A549 (cell line): ENCODE results near the gene STEAP1. TPM values are rescaled to one million over a fixed set of nuclear protein-coding genes. Genes with fewer than 3 reads are reported as not detected.

Source experiments
- ATAC-seq, 2 experiments: fragments of 200-7000 bp in 1 of 2; fragments of >200 bp in 1 of 2; cut with Nextera tagmentation in 1 of 2; cut with Tn5 transposase in 1 of 2; 3 replicates each; pipeline versions ENCODE4 v1.8.0 to v1.9.1; 2018 to 2020; ENCODE audit warnings: mild to moderate bottlenecking in 1 of 2, moderate library complexity in 1 of 2
- CTCF ChIA-PET: fragments of 300-600 bp; sonication (Branson Sonifier 250); formaldehyde crosslinking; extraction: SDS; loops from one replicate; lab custom pipeline; 2021; ENCODE audit warnings: antibody characterized with exemption, inconsistent platforms; lab: Yijun Ruan, JAX
- POLR2A ChIA-PET: fragments of 350-600 bp; formaldehyde crosslinking; extraction: SDS; loops from one replicate; lab custom pipeline; 2021; ENCODE audit warnings: antibody characterized with exemption, inconsistent platforms; lab: Yijun Ruan, JAX
- DNase-seq, 2 experiments: peaks; one replicate each; pipeline versions ENCODE4 v3.0.0 to v3.0.0-alpha.2; 2011 to 2016; ENCODE audit warnings: low read depth in 1 of 2, low spot score in 1 of 2
- FAIRE-seq: peaks from 2 replicates; lab custom pipeline; 2011; peaks lifted over from hg19 to GRCh38; lab: Jason Lieb, UNC
- H3K27ac ChIP-seq, 2 experiments: fragments of >200 bp; sonication (Bioruptor Twin); formaldehyde crosslinking; 3 replicates each; pipeline ENCODE4 v1.5.1; 2016 to 2017
- H3K4me1 ChIP-seq: fragments of >200 bp; sonication (Bioruptor Twin); formaldehyde crosslinking; 3 replicates; pipeline ENCODE4 v1.6.1; 2016
- H3K4me2 ChIP-seq: fragments of >200 bp; sonication (Bioruptor Twin); formaldehyde crosslinking; 3 replicates; pipeline ENCODE4 v1.6.1; 2016
- H3K4me3 ChIP-seq: fragments of >200 bp; sonication (Bioruptor Twin); formaldehyde crosslinking; 3 replicates; pipeline ENCODE4 v1.5.1; 2016
- H3K9me3 ChIP-seq: fragments of >200 bp; sonication (Bioruptor Twin); formaldehyde crosslinking; 3 replicates; pipeline ENCODE4 v1.6.1; 2016
- EP300 ChIP-seq, 2 experiments: fragments of >200 bp; sonication (Bioruptor Twin); formaldehyde crosslinking; IDR thresholded peaks; 2 replicates in 1 of 2; 3 replicates in 1 of 2; pipeline ENCODE4 v1.6.1; 2016 to 2017
- FOXS1 ChIP-seq: fragments of 250-450 bp; sonication (Bioruptor Pico); IDR thresholded peaks from 2 replicates; pipeline ENCODE4 v1.5.0; 2020; ENCODE audit warnings: mild to moderate bottlenecking, moderate library complexity
- JUN ChIP-seq, 2 experiments: fragments of >200 bp; sonication (Bioruptor Twin); formaldehyde crosslinking; IDR thresholded peaks; 2 replicates in 1 of 2; 3 replicates in 1 of 2; pipeline ENCODE4 v1.6.1; 2016 to 2017
- KDM5A ChIP-seq: fragments of 200-600 bp; sonication (generic); IDR thresholded peaks from 2 replicates; pipeline ENCODE4 v1.6.1; 2016; ENCODE audit warnings: antibody characterized with exemption, mild to moderate bottlenecking
- MAX ChIP-seq: IDR thresholded peaks from 2 replicates; pipeline ENCODE4 v1.6.1; 2012
- NR3C1 ChIP-seq: fragments of >200 bp; sonication (Bioruptor Twin); formaldehyde crosslinking; IDR thresholded peaks from 3 replicates; pipeline ENCODE4 v1.6.1; 2017
- POLR2A ChIP-seq: IDR thresholded peaks from 2 replicates; pipeline ENCODE4 v1.6.1; 2012; ENCODE audit warnings: mild to moderate bottlenecking, low read length
- WGBS: methylation state at CpG from one replicate; pipeline ENCODE4 v1.1.6; 2017; ENCODE audit errors: missing lambda C conversion rate; 5-methylcytosine and 5-hydroxymethylcytosine counted together
- polyA plus RNA-seq, 4 experiments: library from polyadenylated mRNA; depleted of rRNA in 3 of 4; stranded (reverse); fragments of >200 nt; fragmentation: RNase III in 1 of 4; extraction: RNeasy Plus Mini Kit Qiagen cat#74134 plus additional on column Dnase treatment in 1 of 4; gene quantifications; 2 replicates in 3 of 4; 3 replicates in 1 of 4; pipeline ENCODE4 v1.2.3, GENCODE V29; 2011 to 2017
- TF ChIP-seq, protein P1 (sequence below): fragments of >200 bp; sonication (Bioruptor Twin); formaldehyde crosslinking; IDR thresholded peaks from 3 replicates; pipeline ENCODE4 v1.6.1; 2016
- TF ChIP-seq, protein P2 (sequence below): fragments of 250-450 bp; sonication (Bioruptor Pico); IDR thresholded peaks from 2 replicates; pipeline ENCODE4 v1.5.0; 2021; ENCODE audit warnings: mild to moderate bottlenecking, moderate library complexity, borderline replicate concordance

Gene STEAP1
- polyA plus RNA-seq, 2 of the 4 experiments (the other 2 are of a cell fraction): 15.7 to 81.3 TPM

DNA sequence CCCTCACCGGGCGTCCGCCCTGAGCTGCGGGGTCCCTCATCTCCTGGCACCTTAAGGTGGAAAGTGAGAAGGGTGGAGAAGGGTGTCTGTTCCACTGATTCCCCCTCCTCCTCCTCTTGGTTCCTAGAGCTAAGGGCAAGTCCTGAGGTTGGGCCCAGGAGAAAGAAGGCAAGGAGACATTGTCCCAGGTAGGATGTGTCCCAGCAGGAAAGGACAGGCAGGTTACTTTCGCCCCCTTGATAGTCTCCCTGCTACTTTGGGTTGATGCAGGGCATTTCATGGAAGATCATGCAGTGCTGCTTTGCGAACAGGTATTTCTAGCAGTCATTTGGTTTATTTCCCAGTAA, 57.9 kb downstream of the STEAP1 start:
- ChIA-PET CTCF (interaction anchor here (0.7 to 3.3 kb wide), 23 partner anchors 8 to 216 kb away, joined by 3 to 38 read pairs (median 8); partner anchors contain the start of genes CFAP69 and STEAP1), POLR2A (interaction anchor here (0.5 to 2.0 kb wide), 9 partner anchors 21 to 266 kb away, joined by 3 to 20 read pairs (median 4); partner anchors contain the start of gene STEAP1)
- no peak for TF ChIP-seq EP300 (IDR thresholded peaks at IDR 0.05)
- no peak for TF ChIP-seq POLR2A
- TF ChIP-seq FOXS1 (CRISPR knock-in tag): no peak
- TF ChIP-seq KDM5A: no peak
- TF ChIP-seq NR3C1: no peak
- Histone ChIP-seq H3K9me3 (no peaks in the 10 kb centered on the region), H3K4me1 (peaks cover 13% of the 10 kb centered on the region; the same call in 1 of the 3 replicates), H3K4me2 (peak overlapping the region; percentile 83), H3K4me3 (peak overlapping the region; percentile 74), H3K27ac (peak overlapping the region; percentile 95 to 97)
- DNase-seq (peak; percentile 25 to 31), ATAC-seq (peak in 1 of 2 experiments; percentile 61; a peak in 4 of 6 replicates), FAIRE-seq (peak; percentile 13)
- WGBS: 8% methylated on average over 6 of the region's 6 CpGs

GRCh38 chr7:90213521-90213920, 59.3 kb downstream of the STEAP1 start:
- no peak for DNase-seq
- TF ChIP-seq JUN (IDR thresholded peaks at IDR 0.05) (no peak), MAX (no peak)
- TF ChIP-seq, protein P1, sequence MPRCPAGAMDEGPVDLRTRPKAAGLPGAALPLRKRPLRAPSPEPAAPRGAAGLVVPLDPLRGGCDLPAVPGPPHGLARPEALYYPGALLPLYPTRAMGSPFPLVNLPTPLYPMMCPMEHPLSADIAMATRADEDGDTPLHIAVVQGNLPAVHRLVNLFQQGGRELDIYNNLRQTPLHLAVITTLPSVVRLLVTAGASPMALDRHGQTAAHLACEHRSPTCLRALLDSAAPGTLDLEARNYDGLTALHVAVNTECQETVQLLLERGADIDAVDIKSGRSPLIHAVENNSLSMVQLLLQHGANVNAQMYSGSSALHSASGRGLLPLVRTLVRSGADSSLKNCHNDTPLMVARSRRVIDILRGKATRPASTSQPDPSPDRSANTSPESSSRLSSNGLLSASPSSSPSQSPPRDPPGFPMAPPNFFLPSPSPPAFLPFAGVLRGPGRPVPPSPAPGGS: no peak
- TF ChIP-seq, protein P2, sequence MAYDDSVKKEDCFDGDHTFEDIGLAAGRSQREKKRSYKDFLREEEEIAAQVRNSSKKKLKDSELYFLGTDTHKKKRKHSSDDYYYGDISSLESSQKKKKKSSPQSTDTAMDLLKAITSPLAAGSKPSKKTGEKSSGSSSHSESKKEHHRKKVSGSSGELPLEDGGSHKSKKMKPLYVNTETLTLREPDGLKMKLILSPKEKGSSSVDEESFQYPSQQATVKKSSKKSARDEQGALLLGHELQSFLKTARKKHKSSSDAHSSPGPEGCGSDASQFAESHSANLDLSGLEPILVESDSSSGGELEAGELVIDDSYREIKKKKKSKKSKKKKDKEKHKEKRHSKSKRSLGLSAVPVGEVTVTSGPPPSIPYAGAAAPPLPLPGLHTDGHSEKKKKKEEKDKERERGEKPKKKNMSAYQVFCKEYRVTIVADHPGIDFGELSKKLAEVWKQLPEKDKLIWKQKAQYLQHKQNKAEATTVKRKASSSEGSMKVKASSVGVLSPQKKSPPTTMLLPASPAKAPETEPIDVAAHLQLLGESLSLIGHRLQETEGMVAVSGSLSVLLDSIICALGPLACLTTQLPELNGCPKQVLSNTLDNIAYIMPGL (CRISPR knock-in tag): no peak
- POLR2A ChIA-PET: no interaction called here

More at GRCh38 chr7:90213521-90213920, 59.3 kb downstream of the STEAP1 start:
- no peak for FAIRE-seq
- H3K4me2 ChIP-seq: peak overlapping the region; percentile 83; the same call in 1 of the 3 replicates
- 85% methylated on average over 2 of the region's 2 CpGs for WGBS
- no peak for ATAC-seq
- H3K4me3 ChIP-seq: no peak overlapping the region
- no peak overlapping the region for H3K27ac ChIP-seq
- no peaks in the 10 kb centered on the region for H3K9me3 ChIP-seq
- H3K4me1 ChIP-seq: peaks cover 13% of the 10 kb centered on the region; the same call in 1 of the 3 replicates
- CTCF ChIA-PET: interaction anchor here (0.7 to 1.5 kb wide), 4 partner anchors 15 to 133 kb away, joined by 3 to 5 read pairs (median 4); partner anchors contain the start of gene GTPBP10

Other genes starting within 250 kb of the STEAP1 start
- 49.2 and 51.9 TPM in 2 replicates for gene STEAP2, start 57.3 kb downstream of the STEAP1 start, polyA plus RNA-seq (2011; rRNA removed)
- gene STEAP2, start 57.3 kb downstream of the STEAP1 start, polyA plus RNA-seq (2017; fragmentation: RNase III; extraction: RNeasy Plus Mini Kit Qiagen cat#74134 plus additional on column Dnase treatment): 5.1 to 6.4 TPM (median 6.0 TPM) in 3 replicates
- gene CFAP69, start 90.7 kb downstream of the STEAP1 start, polyA plus RNA-seq (2011; rRNA removed): 5.2 and 6.1 TPM in 2 replicates
- gene CFAP69, start 90.7 kb downstream of the STEAP1 start, polyA plus RNA-seq (2017; fragmentation: RNase III; extraction: RNeasy Plus Mini Kit Qiagen cat#74134 plus additional on column Dnase treatment): 1.6 to 1.9 TPM (median 1.6 TPM) in 3 replicates
- not detected in 2 replicates for gene FAM237B, start 166.8 kb downstream of the STEAP1 start, polyA plus RNA-seq (2011; rRNA removed)
- gene FAM237B, start 166.8 kb downstream of the STEAP1 start, polyA plus RNA-seq (2017; fragmentation: RNase III; extraction: RNeasy Plus Mini Kit Qiagen cat#74134 plus additional on column Dnase treatment): not detected in 3 replicates
- 39.6 and 54.9 TPM in 2 replicates for gene GTPBP10, start 192.2 kb downstream of the STEAP1 start, polyA plus RNA-seq (2011; rRNA removed)
- gene GTPBP10, start 192.2 kb downstream of the STEAP1 start, polyA plus RNA-seq (2017; fragmentation: RNase III; extraction: RNeasy Plus Mini Kit Qiagen cat#74134 plus additional on column Dnase treatment): 16.5 to 18.3 TPM (median 18.0 TPM) in 3 replicates
- 51.3 and 71.7 TPM in 2 replicates for gene CLDN12, start 249.0 kb downstream of the STEAP1 start, polyA plus RNA-seq (2011; rRNA removed)
- 16.6 to 19.9 TPM (median 17.8 TPM) in 3 replicates for gene CLDN12, start 249.0 kb downstream of the STEAP1 start, polyA plus RNA-seq (2017; fragmentation: RNase III; extraction: RNeasy Plus Mini Kit Qiagen cat#74134 plus additional on column Dnase treatment)